Brain microvascular endothelial cell (primary cell): Measurements from ENCODE around the gene MAP3K12.
"Not testable (repeated sequence)": the region's sequence is repeated elsewhere in the genome, so short reads cannot be mapped to it uniquely, and the experiment has no call there.

Source experiments
- DNase-seq: peaks from one replicate; pipeline ENCODE4 v3.0.0-alpha.2; 2020
- H3K27ac ChIP-seq: fragments of 250-450 bp; sonication (Bioruptor Pico); 2 replicates; pipeline ENCODE4 v1.5.1; 2020; ENCODE audit warnings: mild to moderate bottlenecking, moderate library complexity
- H3K27me3 ChIP-seq: fragments of 250-450 bp; sonication (Bioruptor Pico); replicated peaks from 2 replicates; pipeline ENCODE4 v1.5.1; 2020; ENCODE audit warnings: mild to moderate bottlenecking
- H3K36me3 ChIP-seq: fragments of 250-450 bp; sonication (Bioruptor Pico); replicated peaks from 2 replicates; pipeline ENCODE4 v1.5.1; 2020; ENCODE audit warnings: mild to moderate bottlenecking
- H3K4me3 ChIP-seq: 2 replicates; pipeline ENCODE4 v1.5.1; 2011; ENCODE audit warnings: low read depth, mild to moderate bottlenecking, control low read depth, low read length, moderate library complexity
- in situ Hi-C: cut with HindIII; loops from 2 replicates; pipeline ENCODE4 v1.10.0; 2017; ENCODE audit warnings: low sequenced_read_pairs, low pct_ligation_motif_present
- TF ChIP-seq, protein P1 (sequence below): IDR thresholded peaks from 2 replicates; pipeline ENCODE4 v1.5.1; 2011; ENCODE audit warnings: low read depth, mild to moderate bottlenecking, moderate library complexity, low read length, control low read depth, inconsistent platforms; ENCODE audit errors: missing control alignments

MAP3K12 gene

DNA sequence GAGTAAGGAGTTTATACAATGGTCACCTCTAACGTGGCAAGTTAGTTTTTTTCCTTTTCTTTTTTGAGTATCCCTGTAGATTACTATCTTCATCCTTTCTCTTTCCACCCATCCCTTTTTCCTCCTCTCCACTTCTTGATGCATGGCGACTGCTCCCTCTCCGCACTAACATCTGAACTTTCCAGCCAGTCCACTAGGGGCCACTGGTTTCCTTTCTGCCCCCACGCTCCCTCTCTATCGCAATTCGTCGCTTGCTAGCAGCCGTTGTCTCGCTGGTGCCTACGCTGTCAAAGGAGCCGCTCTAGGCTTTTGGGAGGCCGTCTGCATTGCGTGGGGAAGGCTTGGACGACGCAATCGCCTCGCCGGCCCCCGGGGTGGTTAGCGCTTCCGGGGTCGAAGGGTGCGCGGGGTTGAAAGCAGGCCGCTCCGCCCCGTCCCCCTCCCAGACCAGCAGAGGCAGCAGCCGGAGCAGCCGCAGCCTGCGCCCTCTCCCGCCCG is 47.5 kb downstream of the MAP3K12 start, which contains the start of gene PCBP2:
Gene PCBP2 (plus strand): TSS at position 442 of the 498 bp plus-strand sequence. CDS start 2,699 bp downstream, outside the sequence.
- TF ChIP-seq, protein P1, sequence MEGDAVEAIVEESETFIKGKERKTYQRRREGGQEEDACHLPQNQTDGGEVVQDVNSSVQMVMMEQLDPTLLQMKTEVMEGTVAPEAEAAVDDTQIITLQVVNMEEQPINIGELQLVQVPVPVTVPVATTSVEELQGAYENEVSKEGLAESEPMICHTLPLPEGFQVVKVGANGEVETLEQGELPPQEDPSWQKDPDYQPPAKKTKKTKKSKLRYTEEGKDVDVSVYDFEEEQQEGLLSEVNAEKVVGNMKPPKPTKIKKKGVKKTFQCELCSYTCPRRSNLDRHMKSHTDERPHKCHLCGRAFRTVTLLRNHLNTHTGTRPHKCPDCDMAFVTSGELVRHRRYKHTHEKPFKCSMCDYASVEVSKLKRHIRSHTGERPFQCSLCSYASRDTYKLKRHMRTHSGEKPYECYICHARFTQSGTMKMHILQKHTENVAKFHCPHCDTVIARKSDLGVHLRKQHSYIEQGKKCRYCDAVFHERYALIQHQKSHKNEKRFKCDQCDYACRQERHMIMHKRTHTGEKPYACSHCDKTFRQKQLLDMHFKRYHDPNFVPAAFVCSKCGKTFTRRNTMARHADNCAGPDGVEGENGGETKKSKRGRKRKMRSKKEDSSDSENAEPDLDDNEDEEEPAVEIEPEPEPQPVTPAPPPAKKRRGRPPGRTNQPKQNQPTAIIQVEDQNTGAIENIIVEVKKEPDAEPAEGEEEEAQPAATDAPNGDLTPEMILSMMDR, result peak; percentile 93
- DNase-seq, result peak; percentile 99
- peaks cover 50% of the 10 kb centered on the region for H3K36me3 ChIP-seq
- in situ Hi-C loops, result no loop called here
- H3K27ac ChIP-seq, result peak within 1 kb of the TSS; percentile 95
- peak within 1 kb of the TSS; percentile 91 for H3K4me3 ChIP-seq
- no peaks in the 10 kb centered on the region for H3K27me3 ChIP-seq

- TF ChIP-seq, protein P1, result no peak
- no peak overlapping the region for H3K4me3 ChIP-seq
- DNase-seq, result no peak
- no peaks in the 10 kb centered on the region for H3K27me3 ChIP-seq
- no peak overlapping the region for H3K27ac ChIP-seq
- in situ Hi-C loops, result no loop called here
- peaks cover 48% of the 10 kb centered on the region for H3K36me3 ChIP-seq
These were observed 48.3 kb downstream of the MAP3K12 start for GRCh38 chr12:53450936-53451335.

- H3K36me3 ChIP-seq, result peaks cover 27% of the 10 kb centered on the region
- H3K27me3 ChIP-seq, DNase-seq, H3K27ac ChIP-seq, H3K4me3 ChIP-seq, in situ Hi-C loops: not testable (repeated sequence)
These were observed 54.5 kb downstream of the MAP3K12 start for GRCh38 chr12:53444593-53445325.

DNA sequence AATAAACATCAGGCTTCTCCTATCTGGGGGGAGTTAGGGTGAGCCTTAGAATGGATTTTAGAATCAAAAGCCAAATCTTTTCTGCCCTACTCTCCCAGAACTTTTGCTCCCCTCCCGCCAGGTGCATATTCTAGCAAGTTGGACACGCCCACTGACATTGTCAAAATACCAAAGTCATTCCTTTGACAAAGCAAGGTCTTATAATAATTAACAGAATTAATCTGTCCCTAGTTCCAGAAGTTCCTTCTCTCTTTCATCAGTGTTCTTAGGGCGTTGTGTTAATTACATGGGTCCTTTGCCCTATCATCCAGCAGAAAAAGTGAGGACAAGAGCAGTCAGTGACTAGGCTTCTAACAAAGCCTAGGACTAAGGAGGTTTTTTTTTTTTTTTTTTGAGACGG is 55.3 kb downstream of the MAP3K12 start:
- peaks cover 27% of the 10 kb centered on the region for H3K36me3 ChIP-seq
- H3K27ac ChIP-seq, result no peak overlapping the region
- no peaks in the 10 kb centered on the region for H3K27me3 ChIP-seq
- DNase-seq, result no peak
- H3K4me3 ChIP-seq, result no peak overlapping the region
- TF ChIP-seq, protein P1, result no peak
- in situ Hi-C loops, result no loop called here

DNA sequence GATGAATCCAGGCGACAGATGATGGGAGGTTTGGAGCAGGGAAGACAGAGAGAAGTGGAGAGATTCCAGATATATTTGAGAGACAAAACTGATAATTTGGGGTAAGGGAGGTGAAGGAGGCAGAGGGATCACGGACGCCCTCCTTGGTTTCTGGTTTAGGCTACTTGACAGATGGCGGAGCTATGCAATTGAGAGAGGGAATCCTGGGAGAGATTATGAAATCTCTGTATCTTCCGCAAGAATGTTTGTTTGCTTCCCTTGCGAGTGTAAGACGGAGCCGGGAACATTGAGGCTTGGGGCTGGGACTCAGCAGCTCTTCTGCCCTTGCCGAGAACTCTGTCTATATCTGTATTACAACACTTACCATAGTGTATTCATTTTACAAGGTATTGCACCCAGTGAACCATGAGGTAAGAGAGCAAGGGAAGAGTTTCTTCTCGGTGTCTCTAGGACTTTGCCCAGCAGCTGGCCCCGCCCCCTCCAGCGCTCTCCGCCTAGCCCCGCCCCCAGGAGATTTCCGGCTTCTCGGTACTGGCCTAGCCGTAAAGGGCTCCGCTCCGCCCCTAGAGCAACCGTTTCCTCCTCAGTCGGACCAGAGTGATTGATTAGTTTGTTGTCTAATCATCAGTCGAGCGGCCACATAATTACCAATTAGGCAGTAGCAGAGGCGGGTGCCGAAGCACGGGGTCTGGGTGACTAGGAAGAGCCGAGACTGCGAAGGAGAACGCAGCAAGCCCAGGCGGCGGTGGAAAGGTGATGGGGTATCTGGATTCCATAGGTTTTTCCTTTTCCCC is 58.0 kb downstream of the MAP3K12 start, which contains the start of gene PRR13:
Gene PRR13 (plus strand): TSS at position 695 of the 794 bp plus-strand sequence. CDS start 981 bp downstream, outside the sequence.
- H3K27ac ChIP-seq, result peak within 1 kb of the TSS; percentile 75
- TF ChIP-seq, protein P1, result no peak
- in situ Hi-C loops, result no loop called here
- peak within 1 kb of the TSS; percentile 81 for H3K4me3 ChIP-seq
- H3K27me3 ChIP-seq, result no peaks in the 10 kb centered on the region
- H3K36me3 ChIP-seq, result peaks cover 9% of the 10 kb centered on the region
- peak; percentile 100 for DNase-seq

DNA sequence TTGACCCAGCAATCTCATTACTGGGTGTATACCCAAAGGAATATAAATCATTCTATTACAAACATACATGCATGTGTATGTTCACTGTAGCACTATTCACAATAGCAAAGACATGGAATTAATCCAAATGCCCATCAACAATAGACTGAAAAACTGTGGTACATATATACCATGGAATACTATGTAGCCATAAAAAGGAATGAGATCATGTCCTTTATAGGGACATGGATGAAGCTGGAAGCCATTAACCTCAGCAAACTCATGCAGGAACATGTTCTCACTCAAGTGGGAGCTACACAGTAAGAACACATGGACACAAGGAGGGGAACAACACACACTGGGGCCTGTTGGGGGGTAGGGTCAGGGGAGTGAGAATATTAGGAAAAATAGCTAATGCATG is 59.7 kb downstream of the MAP3K12 start:
- H3K36me3 ChIP-seq, DNase-seq, H3K27me3 ChIP-seq, H3K4me3 ChIP-seq, H3K27ac ChIP-seq, in situ Hi-C loops: not testable (repeated sequence)

- H3K27ac ChIP-seq, H3K27me3 ChIP-seq, DNase-seq, in situ Hi-C loops, H3K36me3 ChIP-seq, H3K4me3 ChIP-seq: not testable (repeated sequence)
These were observed 63.9 kb downstream of the MAP3K12 start for GRCh38 chr12:53435326-53435725.
